Fibroblast of gingiva (primary cell): Measurements from ENCODE around the gene PCED1B.
"Not testable (repeated sequence)": the region's sequence is repeated elsewhere in the genome, so short reads cannot be mapped to it uniquely, and the experiment has no call there.

Experiments used
- DNase-seq: peaks from one replicate; pipeline ENCODE4 v3.0.0-alpha.2; 2011; ENCODE audit warnings: low read depth

PCED1B gene

GRCh38 chr12:47164724-47165439, 85.5 kb downstream of the PCED1B start:
- peak; percentile 81 for DNase-seq

DNA sequence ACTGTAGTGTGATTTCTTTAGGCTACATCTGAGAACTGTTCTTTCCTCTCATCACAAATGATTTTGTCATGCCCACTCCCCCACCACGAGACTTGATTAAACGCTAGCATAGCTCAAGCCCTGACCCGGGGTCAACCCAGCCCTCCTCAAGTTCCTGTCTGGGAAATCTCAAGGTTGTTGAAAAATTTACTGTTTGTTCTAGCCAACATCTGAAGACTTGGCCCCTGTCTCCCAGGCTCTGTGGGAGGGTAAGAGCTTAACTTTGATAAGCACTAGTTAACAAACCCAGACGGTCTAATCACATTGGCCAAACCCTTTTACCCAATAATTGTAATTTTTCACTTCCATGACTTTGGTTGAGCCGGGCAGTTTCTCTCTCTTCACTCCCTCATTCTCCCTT, 86.5 kb downstream of the PCED1B start:
- DNase-seq = no peak

DNA sequence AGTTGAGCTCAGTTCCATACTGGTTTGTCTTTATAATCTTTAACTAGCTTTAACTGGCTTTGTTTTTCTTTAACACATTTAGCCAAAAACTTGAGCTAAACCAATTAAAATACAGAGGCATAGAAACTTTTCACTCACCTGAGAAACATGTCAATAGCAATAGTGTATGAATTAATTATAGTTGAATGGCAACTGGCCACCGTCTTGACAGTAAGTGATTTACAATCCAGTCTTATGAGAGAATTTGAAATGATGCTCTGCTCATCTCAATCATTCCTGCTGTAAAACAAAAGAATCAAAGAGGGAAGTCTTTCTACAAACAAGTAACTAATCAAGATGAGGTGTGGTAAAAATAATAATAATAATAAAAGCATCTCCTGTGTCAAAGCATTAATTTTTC, 86.9 kb downstream of the PCED1B start:
- DNase-seq = no peak

DNA sequence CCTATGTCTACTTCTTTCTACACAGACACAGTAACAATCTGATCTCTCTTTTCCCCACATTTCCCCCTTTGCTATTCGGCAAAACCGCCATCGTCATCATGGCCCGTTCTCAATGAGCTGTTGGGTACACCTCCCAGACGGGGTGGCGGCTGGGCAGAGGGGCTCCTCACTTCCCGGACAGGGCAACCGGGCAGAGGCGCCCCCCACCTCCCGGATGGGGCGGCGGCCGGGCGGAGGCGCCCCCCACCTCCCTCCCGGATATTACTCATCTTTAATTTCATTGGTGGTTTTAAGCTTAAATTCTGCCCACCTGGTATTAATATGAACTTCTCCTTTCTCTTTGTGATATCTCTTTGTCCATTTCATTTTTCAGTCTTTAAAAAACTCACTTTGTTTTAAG, 90.9 kb downstream of the PCED1B start:
- DNase-seq = not testable (repeated sequence)

- DNase-seq = no peak
Measured at GRCh38 chr12:47178014-47178413, 98.6 kb downstream of the PCED1B start.

DNA sequence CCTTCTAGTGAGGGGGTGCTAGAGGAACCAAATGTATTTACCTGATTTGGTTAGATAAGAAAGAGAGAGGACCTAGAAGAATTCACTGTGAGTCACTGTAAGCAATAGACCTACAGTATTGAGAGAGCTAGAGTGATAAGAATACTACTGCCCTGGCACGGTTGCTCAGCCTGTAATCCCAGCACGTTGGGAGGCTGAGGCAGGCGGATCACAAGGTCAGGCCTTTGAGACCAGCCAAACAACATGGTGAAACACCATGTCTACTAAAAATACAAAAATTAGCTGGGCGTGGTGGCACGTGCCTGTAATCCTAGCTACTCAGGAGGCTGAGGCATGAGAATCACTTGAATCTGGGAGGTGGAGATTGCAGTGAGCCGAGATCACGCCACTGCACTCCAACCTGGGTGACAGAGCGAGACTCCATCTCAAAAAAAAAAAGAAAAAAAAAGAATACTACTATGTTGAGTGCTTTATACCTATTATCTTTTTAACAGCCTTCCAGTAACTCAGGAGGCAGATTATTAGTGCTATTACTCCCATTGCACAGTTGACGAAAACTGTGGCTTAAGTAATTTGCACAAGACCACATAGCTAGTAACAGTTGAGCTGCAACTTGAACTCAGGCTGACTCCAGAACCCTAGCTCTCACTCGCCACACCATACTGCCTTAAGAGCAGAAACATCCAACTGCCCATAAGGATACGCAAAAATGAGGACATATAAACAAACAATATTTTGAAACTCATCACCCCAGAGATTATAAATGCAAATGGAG, 102.9 kb downstream of the PCED1B start:
- not testable (repeated sequence) for DNase-seq

DNA sequence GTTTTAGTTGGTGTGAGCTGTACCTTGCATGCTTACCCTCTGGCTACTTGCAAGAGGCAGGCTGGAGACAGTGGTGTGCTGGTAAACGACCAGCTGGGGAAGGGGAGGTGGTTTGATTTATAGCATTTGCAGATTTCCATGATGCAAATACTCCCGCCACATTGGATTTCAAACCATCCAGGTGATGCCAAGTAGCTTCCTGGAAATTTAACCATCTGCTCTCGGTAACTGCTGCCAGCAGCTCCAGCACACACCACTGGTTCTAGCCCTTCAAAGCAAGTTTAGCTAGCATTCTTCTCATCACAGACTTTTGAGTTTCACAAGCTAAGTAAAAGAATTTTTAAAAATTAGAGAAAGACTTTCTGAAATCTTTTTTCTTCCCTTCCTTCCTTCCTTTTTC, 104.8 kb downstream of the PCED1B start:
- no peak for DNase-seq

GRCh38 chr12:47184813-47185212, 105.4 kb downstream of the PCED1B start:
- DNase-seq = no peak

- no peak for DNase-seq
Measured at GRCh38 chr12:47186246-47186645, 106.8 kb downstream of the PCED1B start.

GRCh38 chr12:47188576-47189441, 109.4 kb downstream of the PCED1B start:
- DNase-seq = peak; percentile 93

- DNase-seq = no peak
Measured at GRCh38 chr12:47189728-47190127, 110.3 kb downstream of the PCED1B start.

- no peak for DNase-seq
Measured at GRCh38 chr12:47190271-47190750, 110.9 kb downstream of the PCED1B start.

GRCh38 chr12:47190905-47191304, 111.5 kb downstream of the PCED1B start:
- no peak for DNase-seq

DNA sequence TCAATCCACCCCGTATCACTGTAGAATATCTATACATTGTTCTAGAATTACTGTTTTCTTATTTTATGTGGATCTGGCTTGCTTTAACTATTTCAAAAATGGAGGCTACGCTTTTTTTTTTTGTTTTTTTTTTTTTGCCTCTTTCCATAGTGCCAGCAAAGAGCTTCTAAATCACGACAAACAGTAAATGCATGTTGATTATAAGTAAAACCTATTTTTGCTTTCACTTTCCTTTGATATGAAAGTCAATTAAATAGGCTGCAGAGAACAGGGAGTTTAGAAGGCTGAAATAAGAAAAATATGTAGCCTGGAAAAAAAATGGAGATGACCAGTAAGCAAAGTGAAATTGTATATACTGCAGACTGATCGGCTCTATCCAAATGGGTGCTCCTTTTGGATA, 112.6 kb downstream of the PCED1B start:
- DNase-seq = no peak

DNA sequence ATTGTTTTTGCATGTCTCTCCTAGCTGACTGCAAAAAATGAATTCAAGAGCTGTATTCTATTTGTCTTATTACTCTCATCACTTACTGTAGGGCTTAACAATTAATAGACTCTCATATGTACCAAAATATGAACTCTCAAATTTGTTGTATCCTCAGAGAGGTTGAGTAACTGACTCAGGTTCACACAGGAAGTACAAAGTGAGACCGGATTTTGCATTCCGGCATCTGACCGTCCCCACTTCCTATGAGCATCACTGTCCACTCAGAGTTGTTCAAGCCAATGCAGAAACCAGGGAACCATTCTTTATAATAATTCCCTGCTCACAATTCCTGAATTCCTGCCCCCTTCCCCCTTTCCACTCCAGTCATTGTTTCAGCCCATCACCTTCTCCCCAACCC, 113.6 kb downstream of the PCED1B start:
- no peak for DNase-seq

- no peak for DNase-seq
Measured at GRCh38 chr12:47194501-47194900, 115.1 kb downstream of the PCED1B start.

DNA sequence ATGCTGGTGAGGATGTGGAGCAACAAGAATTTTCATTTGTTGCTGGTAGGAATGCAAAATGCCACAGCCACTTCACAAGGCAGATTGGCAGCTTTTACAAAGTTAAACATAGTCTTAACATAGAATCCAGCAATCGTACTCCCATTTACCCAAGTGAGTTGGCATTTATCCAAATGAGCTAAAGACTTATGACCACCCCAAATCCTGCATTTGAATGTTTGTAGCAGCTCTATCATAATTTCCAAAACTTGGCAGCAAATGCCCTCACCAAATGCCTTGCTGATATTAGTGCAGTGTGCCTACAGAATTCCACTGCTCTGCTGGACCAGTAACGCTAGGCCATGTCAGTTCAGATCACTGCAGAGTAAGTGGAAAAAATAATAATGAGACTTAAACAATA, 121.0 kb downstream of the PCED1B start:
- no peak for DNase-seq

DNA sequence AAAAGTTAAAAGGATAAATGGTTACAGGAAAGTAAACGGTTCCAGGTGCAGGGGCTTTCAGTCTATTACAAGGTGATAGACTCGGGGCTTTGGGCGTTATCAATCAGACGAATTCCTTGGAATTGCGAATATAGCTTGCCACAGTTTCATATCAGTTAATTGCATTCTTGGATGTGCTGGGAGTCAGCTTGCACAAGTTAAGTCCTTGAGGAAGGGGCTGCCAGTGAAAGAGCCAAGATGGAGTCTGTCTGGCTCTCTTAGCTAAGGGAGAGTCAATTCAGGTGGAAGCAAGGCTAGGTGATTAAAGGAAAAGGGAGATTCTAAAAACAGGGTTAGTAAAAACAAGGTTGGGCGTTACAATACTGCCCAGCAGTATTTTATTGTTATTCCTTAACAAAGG, 121.8 kb downstream of the PCED1B start:
- not testable (repeated sequence) for DNase-seq

GRCh38 chr12:47202176-47202575, 122.8 kb downstream of the PCED1B start:
- DNase-seq = no peak

DNA sequence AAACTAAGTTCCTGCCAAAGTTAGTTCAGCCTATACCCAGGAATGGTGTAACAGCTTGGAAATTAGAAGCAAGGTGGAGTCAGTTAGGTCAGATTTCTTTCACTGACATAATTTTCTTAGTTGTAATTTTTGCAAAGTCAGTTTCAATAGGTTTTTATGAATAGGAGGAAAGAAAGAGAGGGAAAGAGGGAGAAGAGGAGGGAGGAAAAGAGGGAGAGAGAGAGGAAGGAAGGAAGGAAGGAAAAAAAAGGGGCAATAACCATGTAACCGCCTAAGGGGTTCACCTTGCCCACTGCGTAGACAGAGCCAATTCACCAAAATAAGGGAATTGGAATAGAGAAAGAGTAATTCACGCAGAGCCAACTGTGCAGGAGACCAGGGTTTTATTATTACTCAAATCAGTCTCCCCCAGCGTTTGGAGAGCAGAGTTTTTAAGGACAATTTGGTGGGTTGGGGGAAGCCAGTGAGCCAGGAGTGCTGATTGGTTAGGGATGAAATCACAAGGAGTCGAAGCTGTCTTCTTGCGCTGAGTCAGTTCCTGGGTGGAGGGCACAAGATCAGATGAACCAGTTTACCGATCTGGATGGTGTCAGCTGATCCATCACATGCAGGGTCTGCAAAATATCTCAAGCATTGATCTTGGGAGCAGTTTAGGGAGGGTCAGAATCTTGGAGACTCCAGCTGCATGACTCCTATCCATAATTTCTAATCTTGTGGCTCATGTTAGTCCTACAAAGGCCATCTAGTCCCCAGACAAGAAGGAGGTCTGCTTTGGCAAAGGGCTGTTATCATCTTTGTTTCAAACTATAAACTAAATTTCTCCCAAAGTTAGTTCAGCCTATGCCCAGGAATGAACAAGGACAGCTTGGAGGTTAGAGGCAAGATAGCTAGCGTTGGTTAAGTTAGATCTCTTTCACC, 126.4 kb downstream of the PCED1B start:
- DNase-seq = no peak
